Activated CD4-positive, alpha-beta T cell treated with anti-CD3 and anti-CD28 coated beads, Interleukin-2, amount 50 U/mL, for 24 hours (primary cell): ENCODE results near the gene RADIL.

Experiments
- DNase-seq, 2 donors: peaks; one replicate each; pipeline ENCODE4 v3.0.0-alpha.2; 2020; ENCODE audit warnings: low read depth in 1 of 2, low spot score in 1 of 2

The RADIL gene

DNA sequence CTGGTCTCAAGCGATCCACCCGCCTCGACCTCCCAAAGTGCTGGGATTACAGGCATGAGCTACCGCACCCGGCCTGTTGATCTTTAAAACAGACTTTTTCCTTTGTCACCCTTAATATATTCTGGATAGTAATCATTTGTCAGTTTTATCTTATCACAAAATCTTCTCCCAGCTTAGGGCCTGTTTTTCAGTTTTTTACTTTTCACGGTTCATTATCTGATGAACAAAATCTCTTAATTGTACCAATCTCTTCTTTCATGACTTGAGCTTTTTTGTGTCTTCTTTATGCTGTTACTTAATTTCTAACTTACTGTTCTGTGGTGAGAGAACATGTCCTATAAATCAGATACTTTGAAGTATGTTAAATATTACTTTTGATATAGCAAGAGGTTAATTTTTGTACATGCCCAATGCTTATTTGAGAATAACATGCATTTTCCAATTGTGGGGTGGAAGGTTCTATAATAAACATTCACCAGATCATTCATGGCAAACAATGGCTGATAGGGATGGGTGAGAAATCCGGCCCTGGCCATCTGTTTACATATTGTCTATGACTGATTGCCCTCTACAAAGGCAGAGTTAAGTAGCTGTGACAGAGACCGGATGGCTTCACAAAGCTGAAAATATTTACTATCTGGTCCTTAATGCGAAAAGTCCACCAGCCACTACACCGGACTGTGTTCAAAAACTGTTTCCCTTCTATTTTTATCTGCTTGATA is 27.0 kb downstream of the RADIL start:
- no peak for DNase-seq

DNA sequence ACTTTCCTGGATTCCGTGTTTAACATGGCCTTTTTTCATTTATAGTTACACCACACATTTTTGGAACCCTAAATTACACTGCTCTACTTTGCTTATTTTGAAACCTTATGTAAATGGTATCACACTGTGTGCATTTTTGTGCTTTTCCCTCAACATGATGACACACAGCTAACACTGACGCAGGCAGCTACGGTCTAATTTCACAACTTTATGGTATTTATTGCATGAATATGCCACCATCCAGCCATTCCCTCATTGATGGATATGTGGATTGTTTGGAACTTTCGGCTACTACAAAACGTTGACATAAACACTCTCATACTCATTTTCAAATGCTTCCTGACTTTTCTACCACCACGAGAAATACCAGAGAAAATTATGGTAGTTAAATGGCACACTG is 28.6 kb downstream of the RADIL start:
- DNase-seq: no peak

DNA sequence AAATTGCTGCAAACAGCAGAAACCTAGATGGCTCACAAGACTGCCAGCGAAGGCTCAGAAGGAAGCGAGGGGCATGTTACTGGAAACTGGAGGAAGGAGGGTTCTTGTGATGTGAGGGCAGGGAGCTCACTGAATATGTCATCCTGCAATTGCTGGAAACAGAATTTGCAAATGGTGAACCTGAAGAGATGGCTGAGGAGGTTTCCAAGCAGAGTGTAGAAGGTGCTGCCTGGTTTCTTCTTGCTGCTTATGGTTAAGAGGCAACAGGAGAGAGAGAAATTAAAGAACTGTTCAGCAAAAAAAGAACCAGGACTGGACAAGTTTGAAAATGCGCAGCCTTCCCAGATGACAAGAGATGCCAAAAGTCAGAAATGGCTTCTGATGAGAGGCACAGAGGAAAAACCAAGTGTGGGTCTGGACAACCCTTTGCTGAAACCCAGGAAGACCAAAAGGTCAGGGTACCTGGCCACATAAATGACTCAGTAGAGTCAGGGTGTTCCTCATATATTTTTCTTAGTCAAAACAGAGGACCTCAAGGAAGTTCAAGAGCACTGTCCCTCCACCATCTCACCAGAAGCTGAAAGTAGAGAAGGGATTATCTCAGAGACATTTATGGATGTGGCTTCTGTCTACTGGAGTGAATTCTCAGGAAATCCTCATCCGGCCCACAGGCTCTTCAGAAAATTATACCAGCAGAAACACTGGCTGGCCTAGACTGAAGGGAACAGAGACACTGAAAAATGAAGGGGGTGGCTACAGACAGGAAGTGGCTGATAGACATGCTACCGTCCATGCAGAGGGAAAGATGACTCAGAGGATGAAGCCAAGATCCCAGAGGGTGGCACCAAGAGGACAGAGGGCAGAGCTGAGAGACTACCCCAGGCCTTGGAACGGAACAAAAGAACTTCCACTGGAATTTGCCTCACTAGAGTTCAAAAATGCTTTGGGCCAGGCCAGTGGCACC is 31.8 kb downstream of the RADIL start:
- no peak for DNase-seq

DNA sequence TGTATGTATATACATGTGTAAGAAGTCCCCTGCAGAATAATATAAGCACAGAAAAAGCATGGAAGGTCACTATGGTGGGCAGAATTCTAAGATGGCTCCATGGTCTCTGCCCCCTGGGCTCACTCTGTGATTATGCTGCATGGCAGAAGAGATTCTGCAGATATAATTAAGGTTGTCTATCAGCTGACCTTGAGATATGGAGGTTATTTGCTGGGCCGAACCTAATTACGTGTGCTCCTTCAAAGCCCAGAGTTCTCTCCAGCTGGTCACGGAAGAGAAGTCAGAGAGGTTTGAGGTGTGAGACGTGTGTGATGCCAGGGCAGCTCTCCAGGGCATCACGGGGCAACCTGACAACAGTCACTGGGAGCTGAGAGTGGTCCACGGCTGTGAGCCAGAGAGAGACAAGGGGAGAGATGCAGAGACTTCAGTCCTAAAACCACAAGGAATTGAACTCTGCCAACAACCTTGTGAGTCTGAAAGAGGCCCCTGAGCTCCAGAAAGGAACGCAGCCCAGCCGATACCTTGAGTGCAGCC is 33.2 kb downstream of the RADIL start:
- no peak for DNase-seq

DNA sequence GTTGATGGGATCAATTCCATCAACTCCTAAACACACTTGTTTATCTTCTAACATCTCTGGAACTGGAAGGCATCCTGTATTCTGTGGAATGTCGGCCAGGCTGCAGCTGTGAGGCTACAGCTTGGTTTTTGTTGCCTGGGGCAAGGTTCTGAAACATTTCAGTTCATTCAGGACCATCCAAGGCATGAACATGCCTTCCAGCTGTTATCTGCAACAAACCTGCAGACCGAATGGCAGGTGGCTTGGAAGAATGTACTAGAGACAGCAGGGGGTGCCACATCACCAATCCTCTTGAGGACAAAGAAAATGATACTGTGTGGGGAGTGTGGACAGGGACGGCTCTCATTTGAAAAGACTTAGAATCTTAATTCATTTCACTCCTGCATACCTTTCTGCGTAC is 34.1 kb downstream of the RADIL start:
- no peak for DNase-seq

DNA sequence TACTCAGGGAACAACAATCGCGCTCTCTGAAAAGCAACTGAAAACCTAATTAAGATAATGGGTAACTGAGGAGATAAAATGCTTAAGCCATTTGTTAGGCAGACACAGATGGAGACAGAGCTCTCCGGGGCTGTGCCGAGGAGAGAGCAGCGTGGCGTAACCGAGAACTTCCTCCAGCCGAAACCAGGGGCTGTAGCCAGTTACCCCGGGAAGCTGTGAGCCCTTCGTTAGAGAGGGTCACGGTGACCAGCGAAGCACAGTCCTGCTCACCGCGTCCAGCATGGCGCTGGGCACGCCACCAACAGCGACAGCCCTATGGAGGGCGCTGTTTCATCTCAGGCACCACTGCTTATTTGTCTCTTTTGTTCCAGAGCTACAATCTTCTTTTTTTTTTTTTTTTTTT is 37.8 kb downstream of the RADIL start:
- DNase-seq: no peak

DNA sequence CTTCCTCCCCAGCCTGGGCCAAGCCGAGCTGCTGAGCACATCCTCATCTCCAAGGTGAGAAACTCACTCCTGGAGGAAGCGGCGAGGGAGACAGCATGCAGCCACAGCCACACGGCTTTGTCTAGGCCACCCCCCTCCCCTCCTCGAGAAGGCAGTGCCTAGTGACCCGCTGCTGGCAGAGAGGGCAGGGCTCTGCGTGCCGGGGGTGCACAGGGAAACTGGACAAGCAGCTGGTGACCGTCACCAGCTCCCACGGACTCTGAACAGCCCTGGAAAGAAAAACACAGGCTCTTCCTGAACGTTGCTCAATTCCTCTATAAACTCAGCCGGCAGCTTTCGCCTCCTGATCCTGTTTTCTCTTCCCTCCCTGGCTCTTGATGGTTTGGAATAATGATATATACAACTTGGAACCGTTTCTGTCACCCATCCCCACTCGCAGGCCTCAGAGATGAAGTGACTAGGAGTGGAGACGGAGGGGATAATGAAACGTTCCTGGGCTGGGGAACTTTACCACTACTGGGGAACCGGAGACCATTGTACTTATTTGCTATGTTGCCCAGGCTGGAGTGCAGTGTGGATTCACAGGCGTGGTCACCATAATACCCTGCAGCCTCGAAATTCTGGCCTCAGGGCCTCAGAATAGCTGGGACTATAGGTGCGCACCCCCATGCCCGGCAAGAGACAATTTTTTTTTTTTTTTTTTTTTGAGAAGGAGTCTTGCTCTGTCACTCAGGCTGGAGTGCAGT is 41.0 kb downstream of the RADIL start:
- no peak for DNase-seq

DNA sequence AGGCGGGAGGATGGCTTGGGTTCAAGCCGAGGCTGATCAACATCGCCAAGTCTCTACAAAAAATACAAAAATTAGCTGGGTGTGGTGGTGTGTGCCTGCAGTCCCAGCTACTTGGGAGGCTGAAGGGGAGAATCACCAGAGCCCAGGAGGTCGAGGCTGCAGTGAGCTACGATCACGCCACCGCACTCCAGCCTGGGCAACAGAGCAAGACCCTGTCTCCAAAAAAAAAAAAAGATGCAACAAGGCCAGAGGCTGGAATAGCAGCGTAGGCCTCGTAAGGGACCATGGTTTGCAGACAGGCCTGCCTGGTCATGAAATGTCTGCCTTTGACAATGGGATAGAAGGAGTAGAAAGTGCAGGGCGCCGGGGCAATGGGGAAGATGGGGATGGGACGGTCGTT is 41.7 kb downstream of the RADIL start:
- no peak for DNase-seq

DNA sequence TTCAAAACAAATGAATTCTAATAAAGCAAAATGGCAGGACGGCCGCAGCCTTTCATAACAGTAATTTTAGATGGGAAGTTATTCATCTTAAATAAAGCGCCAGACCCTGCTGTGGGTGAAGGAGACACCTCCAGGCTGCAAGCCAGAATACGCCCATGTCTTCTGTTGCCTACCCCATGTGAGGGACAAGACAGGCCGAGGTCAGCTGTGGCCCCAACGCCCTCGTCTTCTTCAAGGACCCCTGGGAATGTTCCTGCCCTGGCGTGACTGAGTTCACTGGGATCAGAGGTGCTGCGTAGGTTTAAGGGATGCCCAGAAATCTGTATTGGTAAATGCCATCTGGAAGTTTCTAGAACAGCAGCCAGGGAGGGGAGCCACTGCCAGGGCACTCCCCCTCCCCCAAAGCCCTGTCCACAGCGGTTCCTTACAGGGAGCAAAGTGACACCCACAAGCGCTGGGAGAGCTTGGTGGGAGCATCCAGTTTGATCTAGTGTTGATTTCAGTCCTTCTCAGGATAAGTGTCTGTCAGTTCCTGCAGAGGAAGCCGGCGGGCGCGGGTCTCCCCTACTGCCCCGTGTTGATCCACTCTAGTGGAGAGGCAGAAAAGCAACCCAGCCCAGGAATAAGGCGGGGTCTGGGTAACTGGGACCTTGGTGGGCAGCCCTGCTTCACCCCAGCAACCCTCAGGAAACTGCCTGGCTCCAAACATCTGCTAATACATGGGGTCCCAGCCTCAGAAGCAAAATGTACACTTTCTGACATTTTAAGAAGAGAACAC is 42.3 kb downstream of the RADIL start:
- DNase-seq: no peak

DNA sequence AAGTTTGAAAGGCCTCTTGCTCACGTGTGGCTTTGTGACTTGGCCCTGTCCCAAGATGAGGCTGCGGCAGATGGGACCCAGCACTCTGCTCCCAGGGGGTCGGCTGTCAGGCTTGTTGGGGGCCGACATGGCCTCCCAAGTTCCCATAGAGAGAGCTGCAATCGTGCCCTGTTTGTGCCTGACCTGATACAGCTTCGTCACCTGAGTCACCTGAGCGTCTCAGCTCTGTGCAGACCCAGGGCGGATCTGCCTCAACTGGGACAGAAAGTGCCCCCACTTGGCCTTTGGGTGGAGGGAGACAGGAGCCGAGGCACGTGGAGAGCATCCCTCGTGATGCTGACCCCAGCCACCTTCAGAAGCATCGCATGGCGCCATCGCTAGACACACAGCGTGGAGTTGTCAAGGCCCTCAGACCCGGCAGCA is 43.4 kb downstream of the RADIL start:
- DNase-seq: no peak

DNA sequence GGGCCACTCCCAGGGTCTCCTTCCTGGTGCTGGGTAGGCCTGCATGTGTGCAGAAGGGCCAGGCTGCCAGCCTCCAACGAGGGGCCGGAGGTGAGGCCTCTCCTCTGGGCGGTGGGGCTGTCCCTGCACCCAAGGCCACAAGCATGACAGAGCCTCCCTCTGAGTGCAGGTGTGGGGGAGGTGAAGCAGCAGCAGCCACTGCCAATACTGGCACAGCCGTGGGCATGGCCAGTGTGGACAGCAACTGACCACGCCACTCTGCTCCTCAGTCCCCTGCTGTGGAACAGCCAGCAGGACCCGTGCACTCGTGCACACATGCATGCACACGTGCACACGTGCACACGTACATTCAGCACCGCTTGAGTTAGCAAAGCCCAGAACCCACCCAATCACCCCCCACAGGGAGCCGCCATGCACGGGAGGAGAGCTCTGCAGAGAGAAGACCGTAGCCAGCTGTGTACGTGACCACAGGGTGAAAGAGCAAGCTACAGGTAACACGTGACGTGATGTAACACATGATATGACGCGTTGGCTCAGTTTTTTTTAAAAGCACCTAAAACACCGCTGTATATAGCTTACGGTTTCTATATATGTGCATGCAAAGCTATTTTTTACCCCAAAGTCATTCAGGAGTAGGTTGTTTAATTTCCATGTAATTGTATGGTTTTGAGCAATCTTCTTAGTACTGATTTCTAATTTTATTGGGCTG is 44.7 kb downstream of the RADIL start:
- no peak for DNase-seq

DNA sequence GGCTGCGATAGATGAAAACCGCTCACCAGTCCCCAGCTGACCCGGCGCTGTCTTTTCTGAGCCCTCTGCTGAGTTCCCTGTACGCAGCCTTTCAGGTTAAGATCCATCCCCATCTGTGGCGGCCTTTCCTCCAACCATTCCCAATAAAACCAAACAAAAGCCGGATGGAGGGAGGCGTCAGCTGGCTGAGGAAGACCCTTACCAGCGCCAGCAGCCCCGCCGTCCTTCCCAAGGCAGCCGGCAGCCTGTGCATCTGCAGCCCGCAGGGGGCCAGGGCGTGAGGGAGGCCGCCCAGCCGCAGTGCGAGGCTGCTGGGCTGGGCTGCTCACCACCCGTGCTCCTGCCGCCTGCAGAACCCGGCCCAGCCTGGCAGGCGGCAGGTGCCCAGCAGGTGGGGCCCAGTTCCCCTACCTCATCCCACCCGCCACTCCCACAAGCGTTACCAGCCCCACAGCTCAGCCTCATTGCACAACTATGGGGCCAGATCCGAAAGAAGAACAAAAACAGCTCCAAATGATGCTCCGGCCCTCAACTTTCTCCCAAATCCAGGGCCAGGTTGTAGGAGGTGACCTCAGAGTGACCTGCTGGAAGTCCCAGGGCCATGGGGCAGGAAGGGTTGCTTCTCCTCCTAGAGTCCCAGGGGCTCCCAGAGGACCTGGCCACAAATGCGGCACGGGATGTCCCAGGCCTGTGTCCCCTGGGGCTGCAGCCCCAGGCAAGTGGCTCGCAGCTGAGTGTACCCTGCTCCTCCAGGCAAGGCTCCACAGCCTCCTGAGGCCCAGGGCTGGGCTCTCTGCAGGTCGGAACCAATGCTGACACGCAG is 45.5 kb downstream of the RADIL start:
- no peak for DNase-seq

DNA sequence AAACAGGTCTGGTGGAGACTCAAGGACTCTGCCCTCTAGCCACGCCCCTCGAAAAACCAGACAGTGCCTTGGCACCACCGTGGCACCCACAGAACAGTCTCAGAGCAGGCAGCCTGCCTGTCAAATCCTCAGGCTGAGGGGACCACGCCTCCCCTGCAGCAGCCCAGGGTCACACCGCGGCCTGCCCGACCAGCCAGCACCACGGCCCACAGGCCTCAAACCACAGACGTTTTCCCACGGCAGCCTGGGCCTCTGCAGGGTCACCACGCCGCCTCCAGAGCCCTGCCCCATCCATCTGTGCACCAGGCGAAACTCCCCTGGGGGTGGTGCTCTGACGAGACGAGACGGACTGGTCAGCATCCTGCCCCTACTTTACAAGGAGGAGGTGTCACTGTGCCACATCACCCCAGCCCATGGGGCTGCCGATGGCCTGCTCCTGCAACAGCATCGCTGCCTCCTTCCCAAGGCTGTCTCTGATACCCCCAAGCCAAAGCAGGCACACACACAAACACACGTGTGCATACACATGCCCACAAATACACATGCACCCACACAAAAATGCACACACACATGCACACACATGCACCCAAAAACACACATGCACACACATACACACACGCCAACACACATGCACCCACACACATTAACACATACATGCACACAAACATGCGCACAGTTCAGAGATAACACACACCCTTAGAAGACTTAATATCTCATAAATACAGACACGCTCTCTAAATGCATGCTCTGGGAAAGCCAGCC is 46.3 kb downstream of the RADIL start:
- no peak for DNase-seq

DNA sequence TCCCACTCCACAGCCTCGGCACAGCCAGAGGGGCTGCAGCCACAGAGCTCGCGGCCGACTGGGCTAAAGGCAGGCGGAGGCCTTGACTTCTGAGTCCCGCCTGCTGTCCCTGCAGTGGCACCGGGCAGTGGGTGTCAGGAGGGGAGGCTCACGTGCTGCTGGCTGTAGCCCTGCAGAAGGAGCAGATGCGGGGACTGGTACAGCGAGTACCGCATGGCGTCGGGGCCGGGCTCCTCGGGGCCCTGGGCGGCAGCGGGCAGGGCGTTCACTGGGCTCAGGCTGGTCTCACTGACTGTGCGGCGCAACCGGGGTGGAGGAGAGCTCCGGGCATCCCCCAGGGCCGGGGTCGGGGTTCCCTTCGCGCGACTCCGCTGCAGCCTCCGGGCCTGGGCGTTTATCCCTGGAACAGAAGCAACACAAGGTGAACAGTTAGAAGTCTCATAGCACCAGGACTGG is 47.3 kb downstream of the RADIL start:
- no peak for DNase-seq

DNA sequence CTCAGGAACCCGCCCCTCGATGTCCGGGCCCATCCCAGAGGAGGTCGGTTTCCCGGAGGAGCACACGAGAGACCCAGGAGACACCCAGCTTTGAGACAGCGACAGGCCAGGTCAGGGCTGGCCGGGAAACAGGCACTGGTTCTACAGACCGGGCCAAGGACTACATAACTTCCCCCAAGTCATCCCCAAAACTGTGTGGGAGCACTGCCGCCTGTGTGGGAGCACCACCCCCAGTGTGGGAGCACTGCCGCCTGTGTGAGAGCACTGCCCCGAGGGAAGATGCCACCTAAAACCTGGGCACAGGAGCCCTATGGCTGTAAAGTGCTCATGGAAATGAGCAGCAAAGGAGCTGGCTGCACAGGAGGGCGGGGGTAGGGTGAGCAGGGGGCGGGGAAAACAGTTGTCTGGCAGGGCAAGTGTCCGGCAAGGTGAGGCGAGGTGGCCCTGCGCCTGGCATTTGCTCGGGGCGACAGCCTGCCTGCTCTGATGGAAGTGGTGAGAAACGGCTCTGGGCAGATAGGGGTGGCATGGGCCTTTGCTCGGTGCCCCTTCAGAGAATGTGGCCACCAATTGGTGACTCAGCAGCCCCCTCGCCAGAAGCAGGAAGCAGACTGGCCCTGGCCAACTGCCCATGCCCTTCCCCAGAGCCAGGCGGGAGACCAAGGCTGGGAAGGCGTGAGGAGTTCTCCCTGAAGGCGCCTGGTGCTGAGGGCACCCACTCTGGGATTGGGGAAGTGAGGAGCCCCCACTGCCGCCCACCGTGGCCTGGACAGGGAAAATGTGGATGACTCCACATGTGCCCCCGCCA is 47.9 kb downstream of the RADIL start:
- DNase-seq: no peak

DNA sequence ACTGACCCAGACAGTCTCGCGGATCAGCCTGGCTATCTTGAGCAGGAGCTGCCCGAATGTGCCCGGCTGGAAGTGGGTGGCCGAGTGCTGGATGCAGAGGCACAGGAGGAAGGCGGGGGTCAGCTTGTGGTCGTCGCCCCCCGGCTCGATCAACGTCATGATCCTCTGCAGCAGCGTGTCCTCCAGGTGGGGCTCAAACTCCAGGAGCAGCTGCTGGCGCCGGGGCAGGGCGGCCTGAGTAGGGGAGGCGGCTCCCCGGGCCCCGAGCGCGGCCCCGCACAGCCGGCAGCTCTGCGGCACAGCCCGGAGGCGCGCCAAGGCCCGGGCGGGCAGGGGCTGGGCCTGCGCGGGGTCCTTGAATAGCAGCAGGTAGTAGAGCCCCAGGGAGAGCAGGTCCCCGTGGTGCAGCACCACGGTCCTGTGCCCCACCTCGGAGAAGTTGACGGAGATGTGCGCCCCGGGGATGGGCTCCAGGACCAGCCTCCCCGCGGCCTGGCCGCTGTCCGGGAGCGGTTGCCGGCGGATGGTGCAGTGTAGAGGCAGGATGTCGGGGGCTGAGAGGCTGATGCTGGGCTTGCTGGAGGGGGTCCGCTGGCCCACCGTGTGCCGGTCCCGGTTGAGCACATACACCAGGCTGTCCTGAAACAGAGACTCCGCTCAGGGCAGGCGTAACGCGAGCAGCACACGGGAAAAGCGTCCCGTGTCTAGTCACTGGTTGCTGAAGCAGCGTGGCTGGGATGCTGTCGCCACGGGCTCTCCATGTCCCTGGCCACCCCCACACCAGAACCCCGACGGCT is 48.7 kb downstream of the RADIL start:
- no peak for DNase-seq
